NCI-H226 (cell line): Measurements from ENCODE around the gene DLG5.

ENCODE experiments used
- DNase-seq: peaks from one replicate; pipeline ENCODE4 v3.0.0-alpha.2; 2015

The DLG5 gene

GRCh38 chr10:77756319-77757232, 170.0 kb downstream of the DLG5 start:
- peak; percentile 53 for DNase-seq

GRCh38 chr10:77746047-77746707, 180.4 kb downstream of the DLG5 start:
- DNase-seq = peak; percentile 33

GRCh38 chr10:77744245-77744644, 182.3 kb downstream of the DLG5 start:
- DNase-seq = no peak

- DNase-seq = no peak
Observed at GRCh38 chr10:77742172-77742571, 184.4 kb downstream of the DLG5 start.

- DNase-seq = no peak
Observed at GRCh38 chr10:77741746-77742145, 184.8 kb downstream of the DLG5 start.
